ENCODE measurements around the gene FRMPD4. TPM values are rescaled to one million over a fixed set of nuclear protein-coding genes. Genes with fewer than 3 reads are reported as not detected.

Gene FRMPD4
- total RNA-seq, 2 experiments from 2014 or later = not detected

DNA sequence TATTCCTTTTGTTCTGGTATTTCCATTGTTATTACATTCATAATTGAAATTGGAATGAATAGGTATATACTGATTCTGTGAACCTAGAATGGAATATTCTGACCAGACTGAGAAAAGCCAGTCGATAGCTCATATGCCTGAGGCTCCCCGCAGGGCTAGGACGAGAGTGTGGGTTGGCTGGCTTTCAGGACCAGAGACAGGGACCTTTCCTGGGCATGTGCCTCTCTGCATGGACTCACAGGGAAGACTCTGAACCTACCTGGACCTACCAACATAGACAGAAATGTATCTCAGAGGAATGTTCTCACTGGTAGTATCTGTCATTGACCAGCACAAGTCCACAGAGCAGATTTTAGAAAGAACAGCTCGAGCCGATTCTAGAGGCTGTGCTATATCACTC lies 214.6 kb downstream of the FRMPD4 start:
- CTCF ChIA-PET = no interaction called here
- POLR2A ChIA-PET = no interaction called here

DNA sequence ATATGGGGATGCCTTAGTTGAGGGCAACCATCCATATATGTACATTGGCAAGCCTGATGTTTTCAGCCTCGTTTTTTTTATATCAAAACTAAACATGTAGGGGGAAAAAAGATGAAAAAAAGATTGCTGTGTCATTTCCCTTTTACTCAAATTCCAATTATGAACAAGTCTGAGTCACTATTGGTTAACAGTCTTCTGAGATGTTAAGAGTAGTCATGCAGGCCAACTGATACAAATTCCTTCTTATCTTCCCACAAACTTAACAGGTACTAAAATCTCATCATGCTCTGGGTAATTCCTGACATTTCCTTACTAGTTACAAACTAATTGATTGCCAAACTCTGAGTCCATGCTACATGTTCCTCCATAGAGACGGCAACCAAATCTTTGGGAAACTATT lies 222.1 kb downstream of the FRMPD4 start:
- ChIA-PET POLR2A (no interaction called here), CTCF (no interaction called here)

DNA sequence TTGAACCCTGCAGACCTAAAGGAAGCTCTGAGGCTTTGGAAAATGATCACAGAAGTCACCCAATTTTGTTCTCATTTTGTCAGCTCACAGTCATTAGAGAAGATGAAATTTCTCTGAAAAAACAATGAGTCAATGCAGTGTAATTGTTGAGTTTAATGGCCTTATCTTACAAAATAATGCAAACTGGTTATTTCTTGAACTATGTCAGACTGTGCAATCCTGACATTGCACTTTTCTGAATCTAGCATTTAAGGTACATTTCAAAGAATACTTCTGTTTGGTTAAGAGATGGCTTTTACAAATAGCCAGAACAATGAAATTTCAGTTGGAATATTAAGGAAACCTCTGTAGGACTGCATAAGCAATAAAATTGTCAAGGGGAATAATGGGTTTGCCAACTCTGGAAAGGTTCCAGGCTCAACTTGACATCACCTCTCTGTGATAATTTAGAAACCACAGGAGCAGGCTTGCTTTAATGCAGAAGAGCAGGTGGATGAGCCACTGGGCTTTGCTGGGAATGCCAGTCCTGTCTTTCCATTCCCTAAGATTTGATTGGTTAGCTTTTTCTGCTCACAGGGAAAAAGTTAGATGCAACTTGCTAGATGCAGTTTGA lies 222.8 kb downstream of the FRMPD4 start:
- ChIA-PET POLR2A (no interaction called here), CTCF (interaction anchor here (0.6 kb wide), 1 partner anchor 310 kb away, joined by 3 read pairs; no protein-coding TSS in a partner anchor)

DNA sequence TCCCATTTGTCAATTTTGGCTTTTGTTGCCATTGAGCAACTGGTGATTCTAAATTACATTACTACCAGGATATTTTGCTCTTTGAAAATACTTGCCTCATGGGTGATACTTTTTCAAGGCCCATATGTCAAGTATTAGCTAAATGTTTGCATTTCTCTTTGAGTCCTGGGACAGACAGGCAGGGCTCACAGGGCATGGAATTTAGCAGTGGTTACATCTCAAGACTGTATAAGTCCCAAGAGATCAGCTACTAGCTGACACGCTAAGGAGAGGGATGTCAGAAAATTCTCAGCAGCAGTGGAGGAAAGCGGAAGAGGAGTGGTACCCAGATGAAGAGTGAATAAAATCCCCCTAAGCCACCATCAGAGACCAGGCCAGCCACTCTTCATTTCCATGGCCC lies 224.9 kb downstream of the FRMPD4 start:
- CTCF ChIA-PET = no interaction called here
- POLR2A ChIA-PET = no interaction called here

DNA sequence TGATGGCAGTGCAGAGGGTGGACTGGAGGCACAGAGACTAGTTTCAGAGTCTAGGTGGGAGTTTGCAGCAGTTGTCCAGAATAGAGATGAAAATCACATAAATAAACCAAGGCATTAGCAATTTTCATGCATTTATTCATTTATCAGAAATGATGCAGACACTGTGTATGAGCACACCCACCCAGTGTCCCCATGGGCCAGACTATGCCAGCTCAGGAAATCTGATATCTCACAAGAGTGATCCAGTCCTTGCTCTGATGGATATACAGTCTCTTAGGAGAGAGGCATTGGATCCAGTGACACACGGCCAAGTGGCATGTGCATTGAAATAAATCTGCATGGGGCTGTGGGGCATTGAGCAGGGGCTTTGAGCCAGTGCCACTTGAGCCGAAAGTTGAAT lies 228.2 kb downstream of the FRMPD4 start:
- ChIA-PET POLR2A (no interaction called here), CTCF (no interaction called here)

DNA sequence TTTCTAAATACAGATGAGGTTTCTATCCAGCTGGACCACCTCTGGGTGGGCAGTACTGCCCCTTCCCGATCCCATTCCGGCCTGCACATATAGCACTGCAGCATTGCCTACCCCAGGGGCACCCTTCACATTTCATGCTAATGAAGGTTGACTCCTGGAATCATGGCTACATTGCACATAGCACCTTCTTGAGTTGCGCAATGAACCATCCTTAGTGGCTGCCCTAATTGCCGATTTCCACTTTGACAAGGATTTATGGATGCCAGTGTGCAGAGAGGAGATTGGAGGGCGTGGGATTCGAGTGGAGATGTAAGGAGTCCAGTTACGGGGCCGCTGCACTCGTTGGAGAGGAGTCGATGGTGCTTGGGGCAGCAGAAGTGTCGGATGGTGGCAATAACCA lies 229.0 kb downstream of the FRMPD4 start:
- POLR2A ChIA-PET = no interaction called here
- CTCF ChIA-PET = no interaction called here

DNA sequence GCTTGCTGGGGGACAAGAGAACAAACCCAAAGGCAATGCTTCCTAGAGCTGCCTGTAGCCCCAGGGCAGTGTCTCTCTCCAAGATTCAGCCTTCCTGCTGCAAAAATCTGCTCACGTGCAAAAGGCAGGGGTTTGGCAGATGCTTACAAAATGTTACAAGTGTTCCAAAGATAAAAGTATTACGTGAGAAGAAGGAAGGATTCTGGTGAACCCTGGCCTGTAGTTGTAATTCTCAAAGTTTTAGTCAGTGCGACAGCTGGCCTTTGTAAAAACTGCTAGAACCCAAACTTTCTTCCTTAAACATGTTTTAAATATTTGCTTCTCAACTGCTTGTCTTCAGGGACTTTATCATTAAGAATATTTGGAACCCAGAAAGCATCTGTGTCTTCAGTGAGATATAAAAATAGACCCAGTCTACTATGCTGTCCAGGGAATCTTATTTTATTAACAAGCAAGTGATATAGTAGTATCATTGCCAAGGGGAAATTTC lies 232.3 kb downstream of the FRMPD4 start:
- CTCF ChIA-PET = no interaction called here
- POLR2A ChIA-PET = no interaction called here

DNA sequence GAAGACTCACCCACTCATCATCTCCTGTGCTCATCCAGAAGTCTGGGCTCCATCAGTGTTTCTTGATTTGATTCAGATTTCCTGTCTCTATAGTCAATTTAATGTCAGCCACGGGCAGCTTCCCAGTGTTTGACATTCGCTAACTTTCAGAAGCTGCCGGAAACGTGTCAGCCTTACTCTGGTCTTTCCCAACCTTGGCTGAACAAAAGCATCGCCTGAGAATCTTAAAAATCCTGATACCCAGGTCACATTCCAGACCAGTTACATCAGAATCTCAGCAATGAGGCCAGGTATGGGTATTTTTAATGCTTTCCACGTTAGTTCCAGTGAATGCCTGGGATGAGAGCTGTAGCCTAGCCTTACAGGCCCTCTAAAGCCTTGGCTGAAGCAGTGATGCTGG lies 233.8 kb downstream of the FRMPD4 start:
- POLR2A ChIA-PET = no interaction called here
- CTCF ChIA-PET = no interaction called here

DNA sequence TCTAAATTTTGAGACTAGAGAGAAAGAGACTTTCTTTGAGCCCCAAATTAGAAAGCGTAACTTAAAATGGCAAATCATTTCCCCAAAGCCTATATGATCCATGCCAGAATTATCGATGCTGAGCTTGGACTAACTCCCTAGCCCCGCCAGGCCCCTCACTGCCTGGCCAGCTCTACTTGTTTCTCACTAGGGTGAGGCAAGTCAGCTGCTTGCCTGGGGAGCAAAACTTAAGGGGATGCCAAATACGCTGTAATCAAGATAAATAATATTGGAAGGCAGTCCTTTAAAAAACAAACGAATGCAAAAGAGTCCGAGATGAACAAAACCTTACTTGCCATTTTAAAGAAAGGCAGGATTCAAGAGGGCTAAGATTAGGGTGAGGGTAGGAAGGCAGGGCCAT lies 236.0 kb downstream of the FRMPD4 start:
- POLR2A ChIA-PET = no interaction called here
- CTCF ChIA-PET = no interaction called here

DNA sequence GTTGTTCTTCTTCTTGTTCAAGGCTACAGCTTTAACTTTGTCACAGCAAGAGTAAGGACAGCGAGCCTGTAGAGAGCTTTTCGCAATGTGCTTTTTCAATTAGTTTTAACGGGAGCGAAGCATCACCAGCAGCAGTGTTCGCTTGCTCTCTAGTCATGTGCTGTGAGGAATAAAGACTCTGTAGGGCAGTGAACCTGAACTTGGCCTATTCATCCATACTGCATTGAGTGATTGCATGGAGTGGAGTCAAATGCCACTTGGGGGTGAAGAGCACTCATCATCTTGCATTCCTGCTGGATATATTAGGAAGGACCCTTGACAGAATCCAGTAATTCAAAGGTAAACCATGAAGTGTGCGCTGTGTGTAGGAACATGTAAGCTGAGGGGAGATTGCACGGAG lies 240.0 kb downstream of the FRMPD4 start:
- CTCF ChIA-PET = no interaction called here
- POLR2A ChIA-PET = no interaction called here

DNA sequence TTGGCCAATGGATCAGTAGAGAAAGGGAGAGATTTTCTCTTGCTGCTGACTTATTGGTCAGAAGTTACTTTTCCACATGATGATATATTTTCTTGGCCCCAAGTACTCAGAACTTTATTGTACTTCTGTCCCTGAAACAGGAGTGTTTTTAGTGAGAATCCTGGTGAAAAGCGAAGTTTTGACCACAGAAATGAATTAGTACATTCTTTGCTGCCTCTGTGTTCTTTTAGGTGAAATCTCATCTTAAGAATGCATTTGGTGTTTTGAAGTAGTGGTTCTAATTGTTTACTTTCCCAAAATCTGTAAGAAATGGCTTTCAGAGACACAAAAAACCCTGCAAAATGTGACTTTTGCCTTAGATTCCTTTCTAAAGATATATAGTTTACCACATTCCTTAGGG lies 240.4 kb downstream of the FRMPD4 start:
- CTCF ChIA-PET = no interaction called here
- POLR2A ChIA-PET = no interaction called here

DNA sequence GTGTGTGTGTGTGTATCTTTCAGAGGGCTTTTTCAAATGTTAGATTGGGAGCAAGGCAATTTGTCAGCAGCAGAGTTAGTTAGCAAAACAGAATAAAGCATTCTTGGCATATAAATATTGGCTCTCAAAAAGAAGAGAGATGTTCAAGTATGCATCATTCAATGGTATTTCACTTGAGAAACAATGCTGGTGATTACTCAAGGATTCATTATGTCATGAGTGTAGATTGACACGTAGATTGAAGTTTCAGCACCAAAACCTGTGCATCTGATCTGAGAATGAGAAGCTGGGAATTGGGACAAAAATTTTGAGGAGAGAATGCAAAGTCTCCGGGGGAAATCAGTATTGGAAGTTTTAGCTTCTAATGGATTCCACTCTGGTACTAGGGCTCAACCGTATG lies 241.4 kb downstream of the FRMPD4 start:
- ChIA-PET POLR2A (no interaction called here), CTCF (no interaction called here)

DNA sequence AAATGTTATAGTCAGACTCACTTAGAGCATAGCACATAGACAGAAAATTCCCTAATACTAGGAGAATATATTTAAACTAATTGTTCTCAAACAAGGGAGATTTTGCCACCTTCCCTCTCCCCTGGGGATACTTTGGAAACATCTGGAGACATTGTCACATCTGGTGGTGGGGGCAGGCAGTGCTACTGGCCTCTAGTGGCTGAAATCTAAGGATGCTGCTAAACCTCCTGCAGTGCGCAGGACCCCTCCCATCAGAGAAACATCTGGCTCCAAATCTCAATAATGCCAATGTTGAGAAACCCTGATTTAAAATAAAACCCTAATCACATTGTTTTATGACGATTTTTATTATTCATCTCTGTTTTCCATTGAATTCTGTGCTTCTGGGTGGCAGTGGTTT lies 244.9 kb downstream of the FRMPD4 start:
- CTCF ChIA-PET = no interaction called here
- POLR2A ChIA-PET = no interaction called here

DNA sequence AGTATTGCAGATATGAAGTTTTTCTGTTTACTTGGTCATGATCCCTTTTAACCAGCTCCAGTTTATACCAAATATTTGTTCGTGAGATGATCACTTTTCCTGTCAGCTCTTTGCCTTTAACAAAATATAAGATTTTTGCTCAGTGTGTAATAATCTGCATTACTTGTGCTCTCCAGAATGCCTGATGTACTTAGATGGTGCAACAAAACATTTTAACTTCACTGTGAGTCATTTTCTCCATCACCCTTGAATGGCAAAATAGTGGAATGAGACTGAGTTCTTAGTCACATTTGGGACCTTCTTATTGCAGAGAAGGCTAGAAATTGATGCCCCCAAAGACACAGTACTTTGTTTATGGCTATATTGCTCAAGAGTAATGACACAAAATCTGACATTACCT lies 252.0 kb downstream of the FRMPD4 start:
- ChIA-PET POLR2A (no interaction called here), CTCF (no interaction called here)

DNA sequence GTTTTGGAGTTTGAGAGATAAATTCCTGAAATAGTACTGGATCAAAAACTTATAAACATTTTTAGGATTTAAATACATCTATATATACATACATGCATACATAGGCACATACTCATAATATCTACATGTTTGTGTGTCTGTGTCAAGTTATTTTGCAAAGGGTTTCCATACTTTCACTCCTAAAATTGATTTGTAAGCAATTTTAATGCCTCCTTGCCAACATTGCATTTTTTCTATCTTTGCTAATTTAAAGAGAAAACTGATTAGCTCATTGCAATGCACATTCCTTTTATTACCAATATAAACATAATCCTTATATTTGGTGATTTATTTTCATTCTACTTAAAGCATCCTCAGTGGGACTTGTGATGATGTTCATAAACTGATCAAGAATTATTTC lies 258.3 kb downstream of the FRMPD4 start:
- POLR2A ChIA-PET = no interaction called here
- CTCF ChIA-PET = interaction anchor here (0.6 kb wide), 1 partner anchor 126 kb away, joined by 3 read pairs; no protein-coding TSS in a partner anchor

DNA sequence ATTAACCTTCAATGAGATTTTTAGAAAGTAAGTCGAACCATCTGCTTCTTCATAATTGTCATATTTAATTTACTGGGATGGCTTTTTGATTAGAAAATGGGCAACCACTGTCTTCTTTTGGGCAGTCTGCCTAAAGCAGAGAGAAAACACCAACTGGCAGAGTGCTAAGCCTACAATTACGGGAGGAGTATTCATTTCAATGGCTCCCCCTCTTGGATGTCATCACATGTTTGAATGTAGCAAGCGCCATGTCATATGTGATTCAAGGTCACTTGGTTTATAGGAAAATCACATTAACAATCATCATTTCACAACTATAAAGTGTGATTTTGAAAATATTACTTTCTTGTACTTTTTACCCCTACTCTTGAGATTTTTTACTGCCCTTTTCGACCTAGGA lies 261.9 kb downstream of the FRMPD4 start:
- POLR2A ChIA-PET = no interaction called here
- CTCF ChIA-PET = no interaction called here

DNA sequence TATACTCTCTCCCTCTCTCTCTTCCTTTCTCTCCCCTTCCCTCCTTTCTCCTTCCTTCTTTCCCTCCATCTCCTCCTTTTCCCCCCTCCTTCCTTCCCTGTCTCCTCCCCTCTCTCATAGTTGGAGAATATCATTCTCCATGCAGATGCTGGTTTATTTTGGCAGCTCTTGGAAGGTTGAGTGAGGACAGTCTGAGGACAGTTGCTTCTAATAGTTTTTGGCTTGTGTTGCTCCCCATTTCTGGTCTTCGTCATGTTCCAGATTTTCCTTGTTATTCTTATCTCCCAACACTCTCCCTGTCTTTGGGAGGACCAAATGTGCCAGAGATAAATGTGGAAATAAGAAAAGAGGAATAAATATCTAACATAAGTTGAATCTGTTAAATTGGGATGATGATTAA lies 263.0 kb downstream of the FRMPD4 start:
- ChIA-PET CTCF (no interaction called here), POLR2A (no interaction called here)

DNA sequence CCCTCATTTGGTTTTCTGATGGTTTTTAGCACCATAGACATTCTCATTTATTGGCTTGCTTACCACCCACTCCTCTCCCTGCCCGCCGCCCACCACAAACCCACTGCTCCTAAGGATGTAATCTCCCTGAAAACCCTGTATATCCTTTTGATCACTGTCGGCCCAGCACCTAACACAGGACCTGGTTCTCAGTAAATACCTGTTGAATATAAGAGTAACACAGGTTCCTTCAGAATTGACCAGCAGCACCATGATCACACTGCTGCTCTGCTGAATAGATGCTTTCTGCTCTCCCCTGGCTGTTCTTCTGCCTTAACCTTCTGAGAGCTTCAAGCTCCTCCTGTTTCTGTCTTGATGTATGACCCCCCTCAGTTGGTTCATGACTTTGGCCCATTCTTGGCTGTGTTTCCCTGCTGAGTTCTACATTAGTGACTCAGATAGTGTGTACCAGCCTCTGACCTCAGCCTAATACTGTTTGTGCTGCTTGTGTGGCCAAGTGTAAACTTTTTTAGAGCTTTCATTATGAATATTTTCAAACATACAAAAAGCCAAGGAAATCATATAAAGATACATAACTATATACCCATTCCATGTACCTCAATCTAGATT lies 265.3 kb downstream of the FRMPD4 start:
- ChIA-PET CTCF (no interaction called here), POLR2A (no interaction called here)

DNA sequence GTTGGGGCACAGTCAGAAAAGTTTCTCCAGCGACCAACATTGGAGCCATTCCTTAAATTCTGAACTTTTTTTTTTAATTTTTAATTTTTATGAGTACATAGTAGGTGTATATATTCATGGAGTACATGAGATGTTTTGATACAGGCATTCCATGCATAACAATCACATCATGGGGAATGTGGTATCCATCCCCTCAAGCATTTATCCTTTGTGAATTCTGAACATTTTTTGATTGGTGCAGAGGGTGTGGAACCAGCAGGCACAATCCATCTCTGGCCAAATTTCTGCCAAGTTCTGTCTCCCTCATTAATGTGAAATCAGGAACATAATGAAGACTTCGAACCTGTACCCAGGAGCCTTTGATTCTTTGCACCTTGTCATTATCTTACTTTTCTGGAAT lies 267.0 kb downstream of the FRMPD4 start:
- CTCF ChIA-PET = interaction anchor here (0.7 kb wide), 1 partner anchor 22 kb away, joined by 3 read pairs; no protein-coding TSS in a partner anchor
- POLR2A ChIA-PET = no interaction called here

DNA sequence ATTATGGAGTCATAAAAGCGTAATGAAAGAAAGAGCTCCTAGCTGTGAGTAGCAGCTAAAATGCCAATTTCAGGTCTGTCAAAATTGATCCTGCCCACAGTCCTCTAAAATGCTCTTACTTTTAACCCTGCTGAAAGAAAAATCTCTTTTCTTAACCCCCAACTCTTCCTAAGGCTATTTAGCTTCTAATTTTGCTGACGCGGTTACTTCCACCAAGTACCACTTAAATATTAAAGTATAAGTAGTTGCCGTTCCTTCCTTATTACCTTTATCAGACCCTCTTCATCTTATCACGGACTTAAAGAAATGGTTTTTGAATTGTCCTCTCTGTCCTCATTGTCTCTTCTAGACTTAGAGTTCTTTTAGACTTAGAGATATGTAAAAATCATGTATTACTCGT lies 272.2 kb downstream of the FRMPD4 start:
- POLR2A ChIA-PET = no interaction called here
- CTCF ChIA-PET = no interaction called here

DNA sequence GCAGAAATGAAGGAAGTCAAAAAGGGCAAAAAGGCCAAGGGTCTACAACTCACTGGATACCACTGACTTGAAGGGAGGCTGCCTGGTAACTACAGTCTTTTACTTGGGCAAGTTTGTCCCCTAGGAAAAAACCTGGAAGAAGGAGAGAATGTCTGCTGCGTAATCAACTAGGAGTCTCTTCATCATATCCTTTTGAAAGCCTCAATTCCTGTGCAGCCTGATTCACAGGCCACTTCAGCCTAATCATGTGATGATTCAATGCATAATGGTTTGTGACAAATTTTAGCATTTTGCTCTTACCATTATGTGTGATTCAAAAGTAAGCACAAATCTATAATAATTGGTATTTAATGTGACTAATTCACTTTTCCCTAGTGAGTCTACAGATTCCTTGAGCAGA lies 273.6 kb downstream of the FRMPD4 start:
- ChIA-PET CTCF (no interaction called here), POLR2A (no interaction called here)

DNA sequence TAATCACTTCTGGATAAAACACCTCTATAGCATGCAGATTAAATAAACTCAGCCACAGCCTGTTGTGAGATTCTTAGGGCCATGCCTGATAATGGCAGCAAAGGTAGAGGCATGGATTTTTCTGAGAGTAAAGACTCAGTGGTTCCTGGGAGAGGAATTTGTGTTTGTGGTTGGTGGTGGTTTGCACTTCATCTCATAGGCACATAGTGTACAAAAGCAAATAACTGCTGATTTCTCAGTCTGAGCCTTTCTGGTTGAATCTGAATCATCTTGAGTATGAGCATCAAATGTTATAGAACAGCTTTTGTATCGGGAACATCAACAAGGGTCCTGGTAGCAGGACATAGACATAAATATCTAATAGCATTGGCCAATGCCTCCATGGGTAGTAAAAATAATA lies 274.3 kb downstream of the FRMPD4 start:
- CTCF ChIA-PET = no interaction called here

More for the DNA sequence above, 274.3 kb downstream of the FRMPD4 start:
- POLR2A ChIA-PET = no interaction called here

Data from activated CD8-positive, alpha-beta memory T cell treated with anti-CD3 and anti-CD28 coated beads for 36 hours (primary cell).